GM21360 (cell line): Measurements from ENCODE around the gene MAGEA11.
A peak's percentile ranks its signal among the peaks of the same experiment; 100 is the strongest.
"Not testable (repeated sequence)": the region's sequence is repeated elsewhere in the genome, so short reads cannot be mapped to it uniquely, and the experiment has no call there.

Source experiments
- ATAC-seq: cut with Tn5 transposase; IDR thresholded peaks from one replicate; pipeline ENCODE4 v1.9.1; 2021; ENCODE audit warnings: mild to moderate bottlenecking, moderate library complexity; ENCODE audit not compliant: unreplicated experiment

Gene MAGEA11

DNA sequence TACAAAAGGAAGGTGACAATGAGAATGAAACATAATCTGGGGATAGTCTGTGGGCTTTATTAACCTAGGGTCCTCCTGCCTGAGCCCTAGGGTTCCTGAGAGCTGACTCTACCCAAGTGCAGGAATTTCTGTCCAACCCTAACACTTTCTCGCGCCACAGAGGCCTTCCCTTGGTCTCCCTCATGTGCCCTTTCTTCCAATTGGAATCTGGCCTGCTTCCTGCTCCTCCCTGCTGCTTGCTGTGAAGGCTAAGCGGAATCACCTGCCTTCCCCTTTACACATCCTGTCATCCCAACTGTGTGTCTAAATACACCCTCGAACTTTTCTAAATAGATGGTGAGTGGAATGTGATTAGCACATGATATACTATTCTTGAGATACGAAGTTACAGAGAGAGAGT is 5.9 kb downstream of the MAGEA11 start:
- no peak for ATAC-seq

DNA sequence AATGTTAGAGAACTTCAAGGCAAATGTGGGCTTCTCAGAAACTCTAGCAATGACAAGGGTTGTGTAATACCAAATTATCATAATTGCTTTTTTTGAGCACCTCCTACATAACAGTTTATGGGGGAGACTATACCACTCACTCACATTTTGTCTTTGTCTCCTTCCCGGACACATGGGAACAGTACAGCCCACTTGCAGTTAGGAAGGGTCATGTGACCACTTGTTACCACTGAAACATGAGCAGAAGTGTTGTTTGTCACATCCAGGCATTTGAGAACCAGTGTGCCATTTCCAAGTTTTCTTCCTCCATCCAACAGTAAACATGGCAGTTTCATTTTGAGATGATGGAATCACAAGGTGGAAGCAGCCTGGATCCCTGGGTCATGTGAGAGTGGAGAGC is 6.9 kb downstream of the MAGEA11 start:
- no peak for ATAC-seq

DNA sequence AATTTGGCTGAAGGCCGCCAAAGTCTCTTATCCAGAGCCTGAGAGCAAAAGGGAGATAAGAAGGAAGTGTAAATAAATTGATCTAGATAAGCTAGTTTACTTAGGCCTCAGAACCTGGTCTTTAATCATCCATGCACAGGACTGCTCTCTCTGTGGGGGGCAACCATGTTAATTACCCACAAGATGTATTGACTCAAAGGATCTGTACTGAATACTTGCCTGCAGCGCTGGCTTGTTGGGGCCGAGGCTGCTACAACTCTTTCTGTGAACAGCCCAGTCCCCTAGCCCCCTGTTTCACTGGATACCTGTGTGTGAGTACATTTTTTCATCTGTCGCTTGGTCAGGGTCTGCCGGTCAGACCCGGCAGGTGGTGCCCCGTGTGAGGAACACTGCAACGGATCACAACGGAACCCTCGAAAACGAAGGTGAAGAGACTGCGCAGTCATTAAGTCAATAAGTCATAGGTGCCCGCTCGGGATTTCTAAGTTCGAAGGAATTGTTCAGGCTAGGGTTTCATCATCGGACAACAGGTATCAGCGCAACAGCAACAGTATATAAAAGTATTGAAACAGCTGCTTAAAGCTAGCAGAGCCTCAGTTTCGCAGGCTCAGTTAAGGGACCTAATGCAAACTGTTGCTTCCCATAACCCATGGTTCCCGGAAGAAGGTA is 8.3 kb downstream of the MAGEA11 start:
- no peak for ATAC-seq

DNA sequence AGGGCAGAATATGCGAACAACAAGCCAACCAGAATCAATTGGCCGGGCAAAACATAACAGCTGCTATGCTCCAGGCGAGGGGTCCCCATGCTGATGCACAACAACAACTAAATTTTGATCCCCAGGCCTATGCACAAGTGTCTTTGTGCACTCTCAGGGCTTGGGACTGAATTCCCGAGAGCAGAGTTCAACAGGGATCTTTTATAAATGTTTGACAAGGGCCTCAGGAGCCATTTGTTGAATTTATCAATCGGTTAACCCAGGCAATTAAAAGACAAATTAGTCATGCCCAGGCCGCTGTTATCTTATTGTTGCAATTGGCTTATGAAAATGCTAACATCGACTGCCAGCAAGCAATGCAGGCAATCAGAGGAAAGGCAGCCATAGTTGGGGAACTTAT is 9.4 kb downstream of the MAGEA11 start:
- not testable (repeated sequence) for ATAC-seq

DNA sequence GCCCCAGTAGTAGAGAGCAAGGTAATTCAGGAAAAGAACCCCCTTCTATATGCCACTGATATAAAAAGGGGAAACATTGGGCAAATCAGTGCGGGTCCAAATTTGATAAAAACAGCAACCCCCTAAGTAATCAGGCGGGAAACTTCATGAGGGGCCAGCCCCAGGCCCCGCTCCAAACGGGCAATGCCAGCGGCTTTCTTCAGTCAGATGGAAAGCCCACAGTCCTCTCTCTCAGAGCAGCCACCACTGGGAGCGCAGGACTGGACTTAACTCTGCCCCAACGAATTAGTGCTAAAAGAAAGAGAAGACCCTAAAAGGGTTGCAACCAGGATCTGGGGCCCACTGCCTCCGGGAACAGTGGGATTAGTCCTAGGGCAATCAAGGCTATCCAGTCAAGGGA is 9.9 kb downstream of the MAGEA11 start:
- no peak for ATAC-seq

- not testable (repeated sequence) for ATAC-seq
Observed at GRCh38 chrX:149723583-149724118, 11.8 kb downstream of the MAGEA11 start.

DNA sequence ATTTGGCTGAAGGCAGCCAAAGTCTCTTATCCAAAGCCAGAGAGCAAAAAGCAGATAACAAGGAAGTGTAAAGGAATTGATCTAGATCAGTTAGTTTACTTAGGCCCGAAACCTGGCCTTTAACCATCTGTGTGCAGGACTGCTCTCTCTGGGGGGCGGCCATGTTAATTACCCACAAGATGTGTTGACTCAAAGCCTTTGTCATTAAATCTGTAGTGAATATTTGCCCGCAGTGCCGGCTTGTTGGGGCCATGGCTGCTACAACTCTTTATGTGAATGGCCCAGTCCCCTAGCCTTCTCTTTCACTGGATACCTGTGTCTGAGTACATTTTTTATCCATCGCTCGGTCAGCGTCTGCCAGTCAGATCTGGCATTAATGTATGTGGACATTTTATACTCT is 15.4 kb downstream of the MAGEA11 start:
- not testable (repeated sequence) for ATAC-seq

DNA sequence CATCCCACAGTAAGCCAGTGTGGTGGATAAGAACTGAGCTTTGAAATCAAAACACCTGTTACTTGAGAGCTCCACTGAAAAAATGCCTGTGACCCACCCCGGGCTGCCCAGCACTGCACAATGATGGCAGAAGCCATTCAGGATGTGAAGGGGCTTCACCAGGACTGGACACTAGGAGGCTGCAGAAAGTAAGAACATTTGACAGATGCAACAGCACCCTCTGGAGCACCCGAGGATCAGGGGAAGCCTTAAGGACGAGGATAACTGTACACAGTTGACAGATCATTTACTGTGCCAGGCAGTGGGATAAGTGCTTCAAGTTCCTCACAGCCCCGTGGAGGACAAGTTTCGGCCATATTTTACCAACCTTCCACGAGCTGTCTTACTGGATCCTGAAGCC is 30.4 kb downstream of the MAGEA11 start:
- not testable (repeated sequence) for ATAC-seq

DNA sequence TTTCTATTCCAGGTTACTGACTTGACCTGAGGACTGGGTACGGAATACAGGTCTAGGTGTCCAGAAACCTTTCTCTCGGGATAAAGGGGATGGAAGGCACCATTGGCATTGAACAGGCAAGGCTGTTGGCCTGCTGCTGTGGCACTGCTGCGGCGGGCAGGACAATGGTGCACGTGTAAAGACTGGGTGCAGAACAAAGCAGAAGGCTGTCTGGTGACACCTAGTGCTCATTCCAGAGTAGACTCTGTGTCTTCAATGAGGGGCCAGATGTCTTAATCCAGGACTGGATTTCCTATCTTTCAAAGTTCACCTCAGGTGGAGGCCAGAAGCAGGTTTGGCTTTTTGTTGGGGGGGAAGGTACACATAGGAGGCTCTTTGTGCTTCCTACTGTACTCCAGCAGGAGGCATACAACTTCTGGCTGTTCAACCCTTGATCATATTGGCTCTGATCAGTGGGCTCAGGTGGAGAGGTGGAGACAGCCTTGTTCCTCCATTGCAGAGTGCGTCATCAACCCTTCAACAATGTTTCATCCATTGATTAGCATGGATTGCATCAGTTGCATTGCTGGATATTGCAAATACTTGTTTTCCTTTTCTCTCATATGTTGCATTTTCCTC is 34.6 kb downstream of the MAGEA11 start:
- ATAC-seq = peak; percentile 42

GRCh38 chrX:149757206-149758067 is 45.6 kb downstream of the MAGEA11 start:
- no peak for ATAC-seq

- no peak for ATAC-seq
Observed at GRCh38 chrX:149758068-149758714, 46.3 kb downstream of the MAGEA11 start.

DNA sequence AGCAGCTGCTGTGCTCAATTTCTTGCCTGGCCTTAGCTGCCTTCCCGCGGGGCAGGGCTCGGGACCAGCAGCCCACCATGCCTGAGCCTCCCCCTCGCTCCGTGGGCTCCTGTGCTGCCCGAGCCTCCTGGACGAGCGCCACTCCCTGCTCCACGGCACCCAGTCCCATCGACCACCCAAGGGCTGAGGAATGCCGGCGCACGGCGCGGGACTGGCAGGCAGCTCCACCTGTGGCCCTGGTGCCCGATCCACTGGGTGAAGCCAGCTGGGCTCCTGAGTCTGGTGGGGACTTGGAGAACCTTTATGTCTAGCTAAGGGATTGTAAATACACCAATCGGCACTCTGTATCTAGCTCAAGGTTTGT is 46.8 kb downstream of the MAGEA11 start:
- ATAC-seq = not testable (repeated sequence)

DNA sequence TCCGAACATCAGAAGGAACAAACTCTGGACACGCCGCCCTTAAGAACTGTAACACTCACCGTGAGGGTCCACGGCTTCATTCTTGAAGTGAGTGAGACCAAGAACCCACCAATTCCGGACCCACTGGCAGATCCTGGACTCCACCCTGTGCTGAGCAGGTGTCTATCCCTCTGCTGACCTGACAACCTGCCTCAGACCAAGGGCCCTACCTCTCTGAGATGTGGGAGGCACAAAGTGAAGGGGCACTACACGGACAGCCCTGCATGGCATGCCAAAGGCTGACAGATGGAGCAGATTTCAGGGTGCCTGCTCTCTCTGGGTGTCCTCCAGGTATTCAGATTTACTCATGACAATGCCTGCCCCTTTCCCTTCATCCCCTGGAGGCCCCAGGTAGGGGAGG is 48.0 kb downstream of the MAGEA11 start:
- ATAC-seq = no peak

DNA sequence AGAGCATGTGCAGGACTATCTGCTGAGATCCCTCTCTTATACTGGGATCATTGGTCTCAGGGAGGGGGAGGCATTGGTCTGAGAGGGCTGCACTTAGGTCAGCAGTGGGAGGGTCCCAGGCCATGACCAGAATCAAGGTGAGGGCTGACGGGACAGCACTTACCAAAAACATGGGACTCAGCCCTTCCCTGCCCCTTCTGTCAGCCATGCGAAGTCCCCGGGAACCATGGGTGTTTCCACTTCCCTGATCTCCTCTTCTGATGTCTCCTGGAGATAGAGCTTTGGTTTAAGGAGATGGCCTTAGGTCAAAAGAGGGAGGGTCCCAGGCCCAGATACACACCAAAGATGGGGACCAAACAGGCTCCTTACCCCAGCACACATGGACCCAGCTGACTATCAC is 49.1 kb downstream of the MAGEA11 start:
- no peak for ATAC-seq

DNA sequence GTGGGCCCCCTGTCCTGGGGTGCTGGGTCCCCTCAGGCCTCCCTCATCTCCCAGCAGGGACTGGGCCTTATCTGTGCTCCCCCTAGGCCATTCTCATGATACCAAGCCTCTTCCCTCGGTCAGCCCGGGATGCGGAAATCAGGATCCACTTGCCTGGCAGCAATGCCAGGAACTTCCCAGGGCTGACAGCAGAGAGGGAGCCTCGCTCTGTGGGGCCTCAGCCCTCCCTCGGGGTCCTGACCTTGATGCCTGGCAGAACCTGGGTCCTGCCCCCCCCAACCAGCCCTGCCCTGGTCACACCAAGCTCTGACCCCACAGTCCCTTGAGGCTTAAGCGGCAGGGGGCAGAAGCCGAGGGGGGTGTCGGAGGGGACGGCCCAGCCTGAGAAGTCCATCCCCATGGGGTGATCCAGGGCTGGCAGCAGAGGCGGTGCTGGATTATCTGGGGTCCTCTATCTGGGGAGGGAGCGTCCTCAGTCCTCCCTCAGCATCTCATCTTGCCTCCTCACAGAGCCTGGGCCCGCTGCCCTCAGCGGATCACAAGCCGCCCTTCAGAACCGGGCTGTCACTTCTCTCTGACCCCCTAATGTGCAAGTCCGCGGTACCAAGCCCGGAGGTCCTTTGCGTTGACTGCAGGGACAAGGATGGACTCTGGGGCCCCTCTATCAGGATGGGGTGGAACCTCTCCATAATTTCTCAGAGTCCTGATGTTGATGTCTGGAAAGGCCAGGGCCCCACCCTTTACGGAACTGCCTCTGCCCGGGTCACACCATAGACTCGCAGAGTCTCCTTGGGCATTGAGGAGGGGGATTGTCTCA is 50.2 kb downstream of the MAGEA11 start:
- ATAC-seq = not testable (repeated sequence)

GRCh38 chrX:149762696-149763614 is 51.1 kb downstream of the MAGEA11 start:
- no peak for ATAC-seq
